ENCODE measurements around the gene POTEF.
"Not testable (repeated sequence)": the region's sequence is repeated elsewhere in the genome, so short reads cannot be mapped to it uniquely, and the experiment has no call there.

The POTEF gene

GRCh38 chr2:130166611-130167010, 37.6 kb upstream of the POTEF start:
- H3K9ac ChIP-seq (ENCODE audit: low read length); H3K14ac ChIP-seq (ENCODE audit: low read length in 2 of 2); H2AFZ ChIP-seq (ENCODE audit: low read depth, low read length); H2BK15ac ChIP-seq (ENCODE audit: low read depth, poor library complexity, severe bottlenecking); H3K27me3 ChIP-seq (ENCODE audit: control insufficient read depth in 1 of 2, insufficient read depth in 1 of 2, low read length in 2 of 2); H2AK5ac ChIP-seq (ENCODE audit: low read length, severe bottlenecking); H3K4me1 ChIP-seq (ENCODE audit: control insufficient read depth, insufficient read depth, low read depth, low read length); H3K18ac ChIP-seq (ENCODE audit: low read depth in 1 of 2, low read length in 2 of 2); H3K4me2 ChIP-seq (ENCODE audit: low read length, poor library complexity, severe bottlenecking); H3K27ac ChIP-seq (ENCODE audit: low read length, poor library complexity, severe bottlenecking); H2BK5ac ChIP-seq (ENCODE audit: low read depth, low read length, poor library complexity, severe bottlenecking); H2BK120ac ChIP-seq (ENCODE audit: low read depth, low read length); H3K4ac ChIP-seq (ENCODE audit: low read depth in 1 of 2, low read length in 2 of 2); H4K8ac ChIP-seq (ENCODE audit: low read length); H3K23ac ChIP-seq (ENCODE audit: low read length in 2 of 2); H4K91ac ChIP-seq (ENCODE audit: low read length); DNase-seq; H3K9me3 ChIP-seq (ENCODE audit: control insufficient read depth, low read length); H3K4me3 ChIP-seq (ENCODE audit: insufficient read depth in 1 of 2, low read depth in 1 of 2, low read length in 2 of 2); H2BK12ac ChIP-seq (ENCODE audit: low read length in 2 of 2): not testable (repeated sequence)
- Histone ChIP-seq H3K36me3 (ENCODE audit: control insufficient read depth in 1 of 2, insufficient read depth in 2 of 2, low read depth in 1 of 2, low read length in 2 of 2) (peaks cover 66 to 76% of the 10 kb centered on the region in 2 experiments), H3K79me1 (replicated peaks; ENCODE audit: low read length, poor library complexity, severe bottlenecking) (peaks cover 21% of the 10 kb centered on the region)
- WGBS, result 98% methylated on average over 3 of the region's 3 CpGs

- Histone ChIP-seq H3K18ac (ENCODE audit: low read depth in 1 of 2, low read length in 2 of 2) (no peak overlapping the region), H3K9ac (ENCODE audit: low read length) (no peak overlapping the region), H3K23ac (ENCODE audit: low read length in 2 of 2) (no peak overlapping the region), H2AK5ac (ENCODE audit: low read length, severe bottlenecking) (no peak overlapping the region), H4K8ac (ENCODE audit: low read length) (no peak overlapping the region), H3K9me3 (ENCODE audit: control insufficient read depth, low read length) (no peaks in the 10 kb centered on the region), H2AFZ (ENCODE audit: low read depth, low read length) (no peak overlapping the region), H2BK12ac (ENCODE audit: low read length in 2 of 2) (no peak overlapping the region), H3K27ac (ENCODE audit: low read length, poor library complexity, severe bottlenecking) (no peak overlapping the region), H2BK120ac (ENCODE audit: low read depth, low read length) (no peak overlapping the region), H3K4me3 (ENCODE audit: insufficient read depth in 1 of 2, low read depth in 1 of 2, low read length in 2 of 2) (no peak overlapping the region), H3K79me1 (replicated peaks; ENCODE audit: low read length, poor library complexity, severe bottlenecking) (peaks cover 20% of the 10 kb centered on the region), H3K4ac (ENCODE audit: low read depth in 1 of 2, low read length in 2 of 2) (no peak overlapping the region), H3K14ac (ENCODE audit: low read length in 2 of 2) (no peak overlapping the region), H3K27me3 (ENCODE audit: control insufficient read depth in 1 of 2, insufficient read depth in 1 of 2, low read length in 2 of 2) (no peaks in the 10 kb centered on the region), H4K91ac (ENCODE audit: low read length) (no peak overlapping the region), H3K36me3 (ENCODE audit: control insufficient read depth in 1 of 2, insufficient read depth in 2 of 2, low read depth in 1 of 2, low read length in 2 of 2) (peaks cover 57 to 74% of the 10 kb centered on the region in 2 experiments), H2BK5ac (ENCODE audit: low read depth, low read length, poor library complexity, severe bottlenecking) (no peak overlapping the region), H3K4me2 (ENCODE audit: low read length, poor library complexity, severe bottlenecking) (no peak overlapping the region), H2BK15ac (ENCODE audit: low read depth, poor library complexity, severe bottlenecking) (no peak overlapping the region), H3K4me1 (ENCODE audit: control insufficient read depth, insufficient read depth, low read depth, low read length) (peaks cover 3% of the 10 kb centered on the region)
- WGBS, result over 99% methylated on average over 6 of the region's 8 CpGs
- no peak for DNase-seq
Measured at GRCh38 chr2:130165293-130166016, 36.4 kb upstream of the POTEF start.

GRCh38 chr2:130162968-130163367, 33.9 kb upstream of the POTEF start:
- no peak overlapping the region for H3K4me2 ChIP-seq (ENCODE audit: low read length, poor library complexity, severe bottlenecking)
- no peaks in the 10 kb centered on the region for H3K27me3 ChIP-seq (ENCODE audit: control insufficient read depth in 1 of 2, insufficient read depth in 1 of 2, low read length in 2 of 2)
- H2AFZ ChIP-seq (ENCODE audit: low read depth, low read length), result no peak overlapping the region
- H3K79me1 ChIP-seq (replicated peaks; ENCODE audit: low read length, poor library complexity, severe bottlenecking), result peaks cover 20% of the 10 kb centered on the region
- H4K91ac ChIP-seq (ENCODE audit: low read length), result no peak overlapping the region
- no peak overlapping the region for H2BK15ac ChIP-seq (ENCODE audit: low read depth, poor library complexity, severe bottlenecking)
- no peaks in the 10 kb centered on the region for H3K9me3 ChIP-seq (ENCODE audit: control insufficient read depth, low read length)
- no peak overlapping the region for H2BK12ac ChIP-seq (ENCODE audit: low read length in 2 of 2)
- H3K4me3 ChIP-seq (ENCODE audit: insufficient read depth in 1 of 2, low read depth in 1 of 2, low read length in 2 of 2), result no peak overlapping the region
- no peak overlapping the region for H3K23ac ChIP-seq (ENCODE audit: low read length in 2 of 2)
- no peak overlapping the region for H2BK120ac ChIP-seq (ENCODE audit: low read depth, low read length)
- H2BK5ac ChIP-seq (ENCODE audit: low read depth, low read length, poor library complexity, severe bottlenecking), result no peak overlapping the region
- peaks cover 49 to 80% of the 10 kb centered on the region in 2 experiments for H3K36me3 ChIP-seq (ENCODE audit: control insufficient read depth in 1 of 2, insufficient read depth in 2 of 2, low read depth in 1 of 2, low read length in 2 of 2)
- 97% methylated on average over 8 of the region's 9 CpGs for WGBS
- no peak overlapping the region for H3K14ac ChIP-seq (ENCODE audit: low read length in 2 of 2)
- H3K27ac ChIP-seq (ENCODE audit: low read length, poor library complexity, severe bottlenecking), result no peak overlapping the region
- H3K4me1 ChIP-seq (ENCODE audit: control insufficient read depth, insufficient read depth, low read depth, low read length), result peaks cover 7% of the 10 kb centered on the region
- no peak for DNase-seq
- H3K9ac ChIP-seq (ENCODE audit: low read length), result no peak overlapping the region
- H2AK5ac ChIP-seq (ENCODE audit: low read length, severe bottlenecking), result no peak overlapping the region
- H3K4ac ChIP-seq (ENCODE audit: low read depth in 1 of 2, low read length in 2 of 2), result no peak overlapping the region
- H4K8ac ChIP-seq (ENCODE audit: low read length), result no peak overlapping the region
- no peak overlapping the region for H3K18ac ChIP-seq (ENCODE audit: low read depth in 1 of 2, low read length in 2 of 2)

DNA sequence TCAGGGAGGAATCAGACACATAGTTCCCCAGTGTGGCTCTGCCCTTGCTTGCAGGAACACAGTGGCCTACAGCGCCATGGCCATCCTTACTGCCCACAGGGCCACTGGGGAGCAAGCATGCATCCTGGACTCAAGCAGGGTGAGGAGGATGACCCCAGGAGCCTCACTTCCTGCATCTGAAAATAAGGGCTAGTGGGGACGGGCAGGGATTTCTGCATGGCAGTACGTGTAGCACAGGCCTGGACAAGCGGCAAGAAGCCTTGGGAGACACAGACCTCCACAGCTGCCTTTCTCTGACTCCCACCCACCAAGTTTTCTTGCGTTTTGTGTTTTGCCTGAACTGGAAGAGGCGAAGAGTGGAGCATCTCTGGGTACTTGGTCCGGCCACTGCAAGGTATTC, 33.5 kb upstream of the POTEF start:
- H3K36me3 ChIP-seq (ENCODE audit: control insufficient read depth in 1 of 2, insufficient read depth in 2 of 2, low read depth in 1 of 2, low read length in 2 of 2), result peaks cover 45 to 81% of the 10 kb centered on the region in 2 experiments
- H2BK120ac ChIP-seq (ENCODE audit: low read depth, low read length); H3K9me3 ChIP-seq (ENCODE audit: control insufficient read depth, low read length); H3K18ac ChIP-seq (ENCODE audit: low read depth in 1 of 2, low read length in 2 of 2); H2AK5ac ChIP-seq (ENCODE audit: low read length, severe bottlenecking); DNase-seq; H4K8ac ChIP-seq (ENCODE audit: low read length); H3K4me2 ChIP-seq (ENCODE audit: low read length, poor library complexity, severe bottlenecking); H2BK12ac ChIP-seq (ENCODE audit: low read length in 2 of 2); H3K27ac ChIP-seq (ENCODE audit: low read length, poor library complexity, severe bottlenecking); H2BK15ac ChIP-seq (ENCODE audit: low read depth, poor library complexity, severe bottlenecking); H2BK5ac ChIP-seq (ENCODE audit: low read depth, low read length, poor library complexity, severe bottlenecking); H4K91ac ChIP-seq (ENCODE audit: low read length); H3K4ac ChIP-seq (ENCODE audit: low read depth in 1 of 2, low read length in 2 of 2); H2AFZ ChIP-seq (ENCODE audit: low read depth, low read length); H3K9ac ChIP-seq (ENCODE audit: low read length); H3K23ac ChIP-seq (ENCODE audit: low read length in 2 of 2); H3K27me3 ChIP-seq (ENCODE audit: control insufficient read depth in 1 of 2, insufficient read depth in 1 of 2, low read length in 2 of 2); H3K4me1 ChIP-seq (ENCODE audit: control insufficient read depth, insufficient read depth, low read depth, low read length); H3K14ac ChIP-seq (ENCODE audit: low read length in 2 of 2); H3K4me3 ChIP-seq (ENCODE audit: insufficient read depth in 1 of 2, low read depth in 1 of 2, low read length in 2 of 2): not testable (repeated sequence)
- H3K79me1 ChIP-seq (replicated peaks; ENCODE audit: low read length, poor library complexity, severe bottlenecking), result peaks cover 21% of the 10 kb centered on the region
- WGBS, result 98% methylated on average over 6 of the region's 7 CpGs
